HG02610 (cell line): ENCODE measurements around the gene ACO2.

Experiments used
- ATAC-seq: cut with Tn5 transposase; IDR thresholded peaks from one replicate; pipeline ENCODE4 v1.9.1; 2021; ENCODE audit warnings: mild to moderate bottlenecking, moderate library complexity; ENCODE audit not compliant: unreplicated experiment

ACO2 gene

GRCh38 chr22:41488076-41488475, 19.2 kb downstream of the ACO2 start:
- no peak for ATAC-seq

- no peak for ATAC-seq
Observed at GRCh38 chr22:41488596-41489385, 19.9 kb downstream of the ACO2 start.

- no peak for ATAC-seq
Observed at GRCh38 chr22:41491374-41492100, 22.6 kb downstream of the ACO2 start.

GRCh38 chr22:41498303-41498835, 29.5 kb downstream of the ACO2 start:
- no peak for ATAC-seq

GRCh38 chr22:41499624-41500280, 30.8 kb downstream of the ACO2 start:
- ATAC-seq, result no peak

- ATAC-seq, result no peak
Observed at GRCh38 chr22:41500303-41500702, 31.4 kb downstream of the ACO2 start.

- no peak for ATAC-seq
Observed at GRCh38 chr22:41501209-41501608, 32.3 kb downstream of the ACO2 start.

- no peak for ATAC-seq
Observed at GRCh38 chr22:41504397-41504796, 35.5 kb downstream of the ACO2 start.

- ATAC-seq, result no peak
Observed at GRCh38 chr22:41504816-41505215, 35.9 kb downstream of the ACO2 start.

- ATAC-seq, result no peak
Observed at GRCh38 chr22:41505511-41506220, 36.7 kb downstream of the ACO2 start.

GRCh38 chr22:41507330-41508063, 38.6 kb downstream of the ACO2 start:
- ATAC-seq, result no peak

GRCh38 chr22:41508770-41509170, 39.9 kb downstream of the ACO2 start:
- no peak for ATAC-seq

GRCh38 chr22:41511521-41511968, 42.6 kb downstream of the ACO2 start:
- no peak for ATAC-seq

GRCh38 chr22:41512421-41513194, 43.7 kb downstream of the ACO2 start:
- no peak for ATAC-seq

GRCh38 chr22:41513391-41513790, 44.5 kb downstream of the ACO2 start:
- no peak for ATAC-seq

- no peak for ATAC-seq
Observed at GRCh38 chr22:41516462-41516861, 47.5 kb downstream of the ACO2 start.

GRCh38 chr22:41517172-41518047, 48.5 kb downstream of the ACO2 start:
- no peak for ATAC-seq

- ATAC-seq, result no peak
Observed at GRCh38 chr22:41518048-41518347, 49.1 kb downstream of the ACO2 start.

- ATAC-seq, result no peak
Observed at GRCh38 chr22:41521126-41521525, 52.2 kb downstream of the ACO2 start.
